ENCODE measurements around the gene GET4.

DNA sequence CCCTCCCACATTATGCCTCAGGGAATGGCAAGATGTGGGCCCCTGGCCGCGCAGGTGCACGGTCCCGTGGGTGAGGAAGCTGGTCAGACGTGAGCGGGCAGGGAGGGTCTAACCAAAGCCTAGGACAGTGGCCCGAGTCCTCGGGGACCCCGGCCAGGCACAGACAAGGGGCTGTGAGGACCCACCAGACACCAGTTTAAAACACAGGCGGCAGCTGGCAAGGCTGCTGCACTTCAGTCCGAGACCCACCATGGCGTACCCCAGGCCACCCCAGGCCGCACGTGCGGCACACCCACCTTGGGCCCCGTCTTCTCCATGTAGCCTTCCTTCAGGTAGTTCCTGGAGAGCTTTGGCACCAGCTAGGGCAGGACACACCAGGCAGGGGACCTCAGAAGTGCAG lies 23.5 kb downstream of the GET4 start:
- TF ChIP-seq REST (tag by site-specific recombination; IDR thresholded peaks at IDR 0.05): no peak
- TF ChIP-seq, protein P1, sequence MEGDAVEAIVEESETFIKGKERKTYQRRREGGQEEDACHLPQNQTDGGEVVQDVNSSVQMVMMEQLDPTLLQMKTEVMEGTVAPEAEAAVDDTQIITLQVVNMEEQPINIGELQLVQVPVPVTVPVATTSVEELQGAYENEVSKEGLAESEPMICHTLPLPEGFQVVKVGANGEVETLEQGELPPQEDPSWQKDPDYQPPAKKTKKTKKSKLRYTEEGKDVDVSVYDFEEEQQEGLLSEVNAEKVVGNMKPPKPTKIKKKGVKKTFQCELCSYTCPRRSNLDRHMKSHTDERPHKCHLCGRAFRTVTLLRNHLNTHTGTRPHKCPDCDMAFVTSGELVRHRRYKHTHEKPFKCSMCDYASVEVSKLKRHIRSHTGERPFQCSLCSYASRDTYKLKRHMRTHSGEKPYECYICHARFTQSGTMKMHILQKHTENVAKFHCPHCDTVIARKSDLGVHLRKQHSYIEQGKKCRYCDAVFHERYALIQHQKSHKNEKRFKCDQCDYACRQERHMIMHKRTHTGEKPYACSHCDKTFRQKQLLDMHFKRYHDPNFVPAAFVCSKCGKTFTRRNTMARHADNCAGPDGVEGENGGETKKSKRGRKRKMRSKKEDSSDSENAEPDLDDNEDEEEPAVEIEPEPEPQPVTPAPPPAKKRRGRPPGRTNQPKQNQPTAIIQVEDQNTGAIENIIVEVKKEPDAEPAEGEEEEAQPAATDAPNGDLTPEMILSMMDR (tag by site-specific recombination; IDR thresholded peaks at IDR 0.05): no peak
